Activated T-cell treated with anti-CD3 and anti-CD28 coated beads, Interleukin-2, amount 50 U/mL, for 4 hours (primary cell): ENCODE data around the gene SLC8A1. TPM values are rescaled to one million over a fixed set of nuclear protein-coding genes. Genes with fewer than 3 reads are reported as not detected.

Experiments
- ATAC-seq, 2 donors: fragments of 200-7000 bp; cut with Tn5 transposase; one replicate each; pipeline ENCODE4 v1.10.0; 2021
- DNase-seq: peaks from one replicate; pipeline ENCODE4 v3.0.0-alpha.2; 2020
- H3K27me3 Mint-ChIP-seq: one replicate; pipeline ENCODE4 v1.8.0; 2021; ENCODE audit warnings: low read depth, mixed read lengths
- H3K36me3 Mint-ChIP-seq: one replicate; pipeline ENCODE4 v1.8.0; 2022; ENCODE audit warnings: mixed read lengths; ENCODE audit not compliant: insufficient read depth
- H3K4me1 Mint-ChIP-seq: one replicate; pipeline ENCODE4 v1.8.0; 2021; ENCODE audit warnings: low read depth, mixed read lengths
- H3K4me3 Mint-ChIP-seq: one replicate; pipeline ENCODE4 v1.8.0; 2021; ENCODE audit warnings: mild to moderate bottlenecking, moderate library complexity, mixed read lengths
- H3K9me3 Mint-ChIP-seq: one replicate; pipeline ENCODE4 v1.8.0; 2021; ENCODE audit warnings: mixed read lengths
- total RNA-seq, 3 donors: library from RNA; stranded (reverse); gene quantifications; one replicate each; pipeline ENCODE4 v1.2.1, GENCODE V29; 2021

Gene SLC8A1
- total RNA-seq, 3 donors from 2014 or later: 0.08 to 0.28 (median 0.26) TPM

DNA sequence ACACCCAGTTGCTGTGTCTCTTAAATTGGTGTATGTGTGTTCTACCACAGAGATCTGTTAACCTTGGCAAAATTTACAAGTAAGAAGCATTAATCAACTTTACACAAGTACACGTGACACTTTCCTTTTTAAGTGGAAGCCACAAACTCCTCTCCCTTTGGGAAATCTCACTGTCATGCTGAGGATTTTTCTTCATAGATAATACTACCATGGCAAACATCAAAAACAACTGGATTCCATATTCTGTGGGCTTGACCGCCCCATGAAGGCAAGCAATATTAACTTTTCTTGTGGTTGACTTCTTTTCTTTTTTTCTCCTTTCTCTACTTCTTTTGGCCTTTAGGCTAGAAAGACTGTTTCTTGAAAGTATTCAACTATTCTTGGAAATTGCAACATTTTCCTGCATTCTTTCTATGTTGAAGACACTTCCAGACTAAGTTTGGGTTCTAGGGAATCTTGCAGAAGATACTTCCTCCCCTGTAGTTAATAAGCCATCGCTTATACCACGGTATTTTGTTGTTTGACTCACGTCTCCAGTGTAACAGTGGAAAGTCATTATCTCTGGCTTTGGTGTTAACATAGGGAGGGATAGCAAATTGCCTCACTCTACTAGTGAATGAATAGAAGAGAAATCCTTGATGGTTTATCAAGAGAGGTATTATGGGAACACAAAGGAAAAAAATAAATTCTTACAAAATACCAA lies 79.5 kb downstream of the SLC8A1 start:
- ATAC-seq (no peak), DNase-seq (no peak)
- Mint-ChIP-seq H3K4me1 (no peaks in the 10 kb centered on the region), H3K36me3 (no peaks in the 10 kb centered on the region), H3K27me3 (no peaks in the 10 kb centered on the region), H3K4me3 (no peak overlapping the region), H3K9me3 (no peaks in the 10 kb centered on the region)

GRCh38 chr2:40371525-40372282 lies 80.2 kb downstream of the SLC8A1 start:
- no peaks in the 10 kb centered on the region for H3K9me3 Mint-ChIP-seq
- H3K36me3 Mint-ChIP-seq: no peaks in the 10 kb centered on the region
- ATAC-seq: no peak

DNA sequence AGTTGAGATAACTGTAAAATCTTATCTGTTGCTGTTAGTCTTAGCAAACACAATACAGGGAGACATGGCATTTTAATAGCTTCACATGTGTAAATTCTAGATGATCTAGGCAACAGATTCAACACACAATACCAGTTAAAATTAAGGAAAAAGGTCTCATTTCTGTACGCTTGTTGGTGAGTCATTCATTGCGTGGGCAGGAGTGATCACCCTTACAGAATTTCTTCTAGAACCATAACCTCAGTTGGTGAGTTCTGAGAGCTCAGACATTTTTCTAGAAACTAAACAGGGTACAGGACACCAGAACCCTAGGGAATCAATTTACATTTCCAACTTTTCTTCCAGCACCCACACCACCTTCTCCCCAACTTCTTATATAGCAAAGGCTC lies 81.9 kb downstream of the SLC8A1 start:
- H3K27me3 Mint-ChIP-seq: no peaks in the 10 kb centered on the region
- no peaks in the 10 kb centered on the region for H3K9me3 Mint-ChIP-seq
- no peak overlapping the region for H3K4me3 Mint-ChIP-seq
- no peaks in the 10 kb centered on the region for H3K36me3 Mint-ChIP-seq
- DNase-seq: no peak
- no peaks in the 10 kb centered on the region for H3K4me1 Mint-ChIP-seq
- ATAC-seq: no peak

More at GRCh38 chr2:40371525-40372282, 80.2 kb downstream of the SLC8A1 start:
- H3K4me3 Mint-ChIP-seq: no peak overlapping the region
- no peaks in the 10 kb centered on the region for H3K4me1 Mint-ChIP-seq
- no peaks in the 10 kb centered on the region for H3K27me3 Mint-ChIP-seq
- no peak for DNase-seq

GRCh38 chr2:40369267-40370006 lies 82.5 kb downstream of the SLC8A1 start:
- H3K4me1 Mint-ChIP-seq: peaks cover 3% of the 10 kb centered on the region
- no peak for ATAC-seq
- H3K4me3 Mint-ChIP-seq: no peak overlapping the region
- no peaks in the 10 kb centered on the region for H3K27me3 Mint-ChIP-seq
- DNase-seq: no peak
- no peaks in the 10 kb centered on the region for H3K36me3 Mint-ChIP-seq
- no peaks in the 10 kb centered on the region for H3K9me3 Mint-ChIP-seq

GRCh38 chr2:40367652-40368051 lies 84.2 kb downstream of the SLC8A1 start:
- Mint-ChIP-seq H3K4me1 (peaks cover 3% of the 10 kb centered on the region), H3K4me3 (no peak overlapping the region), H3K27me3 (no peaks in the 10 kb centered on the region), H3K9me3 (no peaks in the 10 kb centered on the region), H3K36me3 (no peaks in the 10 kb centered on the region)
- ATAC-seq (no peak), DNase-seq (no peak)

GRCh38 chr2:40367032-40367431 lies 84.9 kb downstream of the SLC8A1 start:
- no peak for ATAC-seq
- no peaks in the 10 kb centered on the region for H3K27me3 Mint-ChIP-seq
- DNase-seq: no peak
- H3K4me1 Mint-ChIP-seq: peaks cover 3% of the 10 kb centered on the region
- no peaks in the 10 kb centered on the region for H3K36me3 Mint-ChIP-seq
- H3K4me3 Mint-ChIP-seq: no peak overlapping the region
- H3K9me3 Mint-ChIP-seq: no peaks in the 10 kb centered on the region

GRCh38 chr2:40364151-40364874 lies 87.6 kb downstream of the SLC8A1 start:
- Mint-ChIP-seq H3K27me3 (no peaks in the 10 kb centered on the region), H3K36me3 (no peaks in the 10 kb centered on the region), H3K4me3 (no peak overlapping the region), H3K9me3 (no peaks in the 10 kb centered on the region), H3K4me1 (peaks cover 3% of the 10 kb centered on the region)
- DNase-seq: no peak
- no peak for ATAC-seq

DNA sequence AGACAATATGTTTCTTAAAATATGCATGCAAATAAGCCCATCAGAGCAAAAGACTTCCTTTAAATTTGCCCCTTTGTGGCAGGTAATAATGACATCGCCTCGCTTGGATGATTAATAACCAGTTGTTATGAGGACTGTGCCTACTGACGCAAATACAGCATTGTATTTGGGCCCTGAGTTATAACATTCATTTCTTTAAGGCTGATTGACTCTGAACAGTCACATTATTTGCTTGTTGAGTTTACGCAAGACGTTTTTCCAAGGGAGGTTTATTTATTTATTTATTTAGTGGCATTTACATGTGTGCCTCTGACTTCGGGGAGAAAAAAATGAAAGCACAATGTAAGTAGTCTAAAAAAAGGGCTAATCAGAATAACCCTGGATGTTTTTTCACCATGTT lies 88.3 kb downstream of the SLC8A1 start:
- no peaks in the 10 kb centered on the region for H3K36me3 Mint-ChIP-seq
- no peaks in the 10 kb centered on the region for H3K27me3 Mint-ChIP-seq

DNA sequence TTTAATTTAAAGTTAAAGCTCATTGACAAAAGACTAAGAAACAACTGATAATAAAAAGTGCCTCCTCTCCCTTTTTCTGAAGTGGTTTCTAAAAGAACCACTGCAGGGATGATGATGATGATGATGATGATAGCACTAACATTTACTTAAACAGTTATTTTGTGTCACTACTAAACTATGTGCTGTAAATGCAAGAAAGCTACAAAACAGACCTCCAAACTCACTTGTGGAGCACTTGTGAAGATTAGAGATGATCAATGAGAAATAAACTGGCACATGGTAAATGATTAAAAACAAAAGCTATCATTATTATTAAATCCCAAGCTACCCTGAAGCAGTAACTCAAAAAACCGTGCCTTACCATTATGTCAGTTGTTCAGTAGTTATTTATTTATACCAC lies 88.7 kb downstream of the SLC8A1 start:
- H3K4me1 Mint-ChIP-seq: peaks cover 3% of the 10 kb centered on the region
- DNase-seq (no peak), ATAC-seq (no peak)
- H3K27me3 Mint-ChIP-seq: no peaks in the 10 kb centered on the region
- no peak overlapping the region for H3K4me3 Mint-ChIP-seq
- no peaks in the 10 kb centered on the region for H3K9me3 Mint-ChIP-seq
- no peaks in the 10 kb centered on the region for H3K36me3 Mint-ChIP-seq

More for the DNA sequence above, 88.3 kb downstream of the SLC8A1 start:
- Mint-ChIP-seq H3K4me3 (no peak overlapping the region), H3K4me1 (peaks cover 3% of the 10 kb centered on the region), H3K9me3 (no peaks in the 10 kb centered on the region)
- no peak for DNase-seq
- no peak for ATAC-seq

DNA sequence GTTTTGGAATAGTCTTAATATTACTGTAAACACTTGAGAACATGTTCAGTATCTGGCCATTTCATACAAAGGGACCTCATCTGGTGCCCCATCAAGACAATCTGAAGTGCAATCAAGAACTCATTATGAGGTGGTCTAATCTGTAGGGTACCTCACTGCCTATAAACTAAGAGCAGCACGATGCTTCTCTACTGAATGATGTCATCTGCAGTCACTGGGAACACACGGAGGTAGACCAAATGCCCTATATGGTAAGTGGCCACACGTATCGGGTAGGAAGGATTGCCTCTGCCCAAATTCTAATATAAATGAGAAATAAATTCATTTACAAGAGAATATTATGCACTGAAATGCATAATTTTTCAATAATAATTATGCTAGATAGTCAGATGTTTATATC lies 90.4 kb downstream of the SLC8A1 start:
- H3K36me3 Mint-ChIP-seq: no peaks in the 10 kb centered on the region
- DNase-seq: no peak
- ATAC-seq: no peak
- H3K9me3 Mint-ChIP-seq: no peaks in the 10 kb centered on the region
- H3K4me3 Mint-ChIP-seq: no peak overlapping the region
- H3K4me1 Mint-ChIP-seq: peaks cover 3% of the 10 kb centered on the region
- H3K27me3 Mint-ChIP-seq: no peaks in the 10 kb centered on the region

DNA sequence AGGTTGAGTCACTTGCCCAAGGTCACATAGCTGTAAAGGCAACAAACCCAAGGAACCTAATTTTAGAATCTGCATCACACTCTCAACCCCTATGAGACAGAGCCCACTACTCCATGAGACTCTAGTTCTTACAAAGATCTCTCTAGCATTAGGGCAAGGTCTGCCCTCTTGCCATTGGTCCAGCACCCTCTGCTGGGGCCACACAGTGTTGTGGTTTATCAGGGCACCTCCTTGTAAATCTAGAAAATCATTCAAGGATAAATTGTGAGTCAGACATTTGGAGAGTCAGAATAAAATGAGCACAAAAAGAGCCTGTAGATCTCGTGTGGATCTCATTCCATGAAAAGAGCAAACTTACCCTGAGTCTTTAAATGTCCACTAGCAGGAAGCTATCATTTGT lies 91.2 kb downstream of the SLC8A1 start:
- Mint-ChIP-seq H3K36me3 (no peaks in the 10 kb centered on the region), H3K4me1 (peaks cover 3% of the 10 kb centered on the region), H3K27me3 (no peaks in the 10 kb centered on the region), H3K9me3 (no peaks in the 10 kb centered on the region), H3K4me3 (no peak overlapping the region)
- ATAC-seq (no peak), DNase-seq (no peak)

DNA sequence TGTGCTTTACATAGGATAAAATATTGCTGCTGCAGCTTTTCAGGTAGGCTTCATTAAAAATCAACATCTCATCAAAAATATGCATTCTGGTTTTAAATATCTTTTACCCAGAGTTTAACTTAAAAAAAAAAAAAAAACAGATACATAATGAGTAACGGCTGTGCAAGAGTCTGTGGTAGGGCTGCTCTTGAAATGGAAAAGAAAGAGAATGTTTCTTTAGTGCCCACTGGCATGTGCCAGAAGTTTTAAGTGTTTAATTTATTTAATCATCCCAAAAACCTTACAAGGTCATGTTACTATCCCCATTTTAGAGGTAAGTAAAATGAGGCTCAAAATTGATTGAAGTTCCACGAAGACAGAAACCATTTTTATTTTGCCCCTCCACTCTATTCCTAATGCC lies 92.1 kb downstream of the SLC8A1 start:
- H3K4me1 Mint-ChIP-seq: peaks cover 3% of the 10 kb centered on the region
- ATAC-seq (no peak), DNase-seq (no peak)
- no peaks in the 10 kb centered on the region for H3K36me3 Mint-ChIP-seq
- no peaks in the 10 kb centered on the region for H3K27me3 Mint-ChIP-seq
- H3K4me3 Mint-ChIP-seq: no peak overlapping the region
- no peaks in the 10 kb centered on the region for H3K9me3 Mint-ChIP-seq

GRCh38 chr2:40358783-40359182 lies 93.1 kb downstream of the SLC8A1 start:
- Mint-ChIP-seq H3K9me3 (no peaks in the 10 kb centered on the region), H3K27me3 (no peaks in the 10 kb centered on the region), H3K4me3 (no peak overlapping the region), H3K36me3 (no peaks in the 10 kb centered on the region), H3K4me1 (no peaks in the 10 kb centered on the region)
- no peak for DNase-seq
- no peak for ATAC-seq

DNA sequence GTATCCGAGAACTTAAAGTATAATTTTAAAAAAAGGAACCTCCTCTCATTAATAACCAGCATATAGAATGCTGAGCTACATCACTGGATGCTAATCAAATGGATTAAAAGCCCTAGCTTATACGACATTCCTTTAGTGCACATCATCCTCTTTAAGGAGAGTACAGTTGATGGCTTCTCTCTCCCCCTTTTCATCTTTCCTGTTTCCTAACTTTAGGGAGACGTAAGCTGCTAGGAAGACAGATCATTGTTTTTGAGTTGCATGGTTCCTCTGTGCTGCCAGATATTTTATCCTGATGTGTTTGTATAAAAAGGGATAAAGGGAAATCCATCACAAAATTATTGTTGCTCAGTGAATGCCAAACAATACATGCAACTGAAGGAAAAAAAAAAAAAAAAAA lies 94.2 kb downstream of the SLC8A1 start:
- no peaks in the 10 kb centered on the region for H3K36me3 Mint-ChIP-seq
- DNase-seq (no peak), ATAC-seq (no peak)
- no peak overlapping the region for H3K4me3 Mint-ChIP-seq
- H3K27me3 Mint-ChIP-seq: no peaks in the 10 kb centered on the region
- H3K4me1 Mint-ChIP-seq: no peaks in the 10 kb centered on the region
- no peaks in the 10 kb centered on the region for H3K9me3 Mint-ChIP-seq
